Smooth muscle cell (in vitro differentiated cells): ENCODE results near the gene CHN2. TPM values are rescaled to one million over a fixed set of nuclear protein-coding genes. Genes with fewer than 3 reads are reported as not detected.

Experiments
- DNase-seq: peaks from one replicate; lab custom pipeline; 2025; ENCODE audit not compliant: unreplicated experiment; lab: John Stamatoyannopoulos, UW
- H2AFZ ChIP-seq: fragments of 200-600 bp; sonication (generic); 2 replicates; pipeline ENCODE4 v1.6.0; 2016; ENCODE audit warnings: antibody characterized with exemption, low read depth, mild to moderate bottlenecking
- H3F3A ChIP-seq: fragments of 200-600 bp; sonication (generic); 2 replicates; pipeline ENCODE4 v1.6.0; 2017; ENCODE audit warnings: antibody characterized with exemption, low read depth
- H3K27ac ChIP-seq: fragments of 200-600 bp; sonication (generic); 2 replicates; pipeline ENCODE4 v1.5.1; 2016; ENCODE audit warnings: low read depth, mild to moderate bottlenecking
- H3K27me3 ChIP-seq: fragments of 200-600 bp; sonication (generic); 2 replicates; pipeline ENCODE4 v1.6.1; 2016; ENCODE audit warnings: low read depth, mild to moderate bottlenecking
- H3K36me3 ChIP-seq: fragments of 200-600 bp; sonication (generic); 2 replicates; pipeline ENCODE4 v1.5.1; 2016; ENCODE audit warnings: low read depth
- H3K4me1 ChIP-seq: fragments of 200-600 bp; sonication (generic); 2 replicates; pipeline ENCODE4 v1.5.1; 2016; ENCODE audit warnings: low read depth
- H3K4me2 ChIP-seq: fragments of 200-600 bp; sonication (generic); 2 replicates; pipeline ENCODE4 v1.6.0; 2016; ENCODE audit warnings: mild to moderate bottlenecking
- H3K4me3 ChIP-seq: fragments of 200-600 bp; sonication (generic); 2 replicates; pipeline ENCODE4 v1.5.1; 2016; ENCODE audit warnings: mild to moderate bottlenecking
- H3K79me2 ChIP-seq: fragments of 200-600 bp; sonication (generic); 2 replicates; pipeline ENCODE4 v1.6.0; 2016; ENCODE audit warnings: low read depth, mild to moderate bottlenecking
- H3K9ac ChIP-seq: fragments of 200-600 bp; sonication (generic); 2 replicates; pipeline ENCODE4 v1.6.0; 2016; ENCODE audit warnings: low read depth
- H3K9me3 ChIP-seq: fragments of 200-600 bp; sonication (generic); replicated peaks from 2 replicates; pipeline ENCODE4 v1.5.1; 2016; ENCODE audit warnings: low read depth
- H4K20me1 ChIP-seq: fragments of 200-600 bp; sonication (generic); 2 replicates; pipeline ENCODE4 v1.6.0; 2016; ENCODE audit warnings: low read depth
- WGBS: methylation state at CpG from one replicate; pipeline ENCODE4 v1.1.7; 2016; ENCODE audit warnings: low lambda C conversion rate; 5-methylcytosine and 5-hydroxymethylcytosine counted together
- polyA plus RNA-seq: library from polyadenylated mRNA; unstranded; fragments of >200 nt; fragmentation: Nextera tagmentation; extraction: Ambion mirVana; gene quantifications from 2 replicates; pipeline ENCODE4 v1.2.1, GENCODE V29; 2016
- total RNA-seq: library from RNA; depleted of rRNA; stranded (reverse); fragments of >200 nt; gene quantifications from 2 replicates; pipeline ENCODE4 v1.2.3, GENCODE V29; 2014
- TF ChIP-seq, protein P1 (sequence below): fragments of 200-600 bp; sonication (generic); IDR thresholded peaks from 2 replicates; pipeline ENCODE4 v1.5.1; 2017; ENCODE audit warnings: borderline replicate concordance, mild to moderate bottlenecking, antibody characterized with exemption; ENCODE audit not compliant: insufficient read depth, poor library complexity, severe bottlenecking

CHN2 gene
- total and polyA plus RNA-seq, 2 experiments from 2014 or later: 7.4 to 20.7 TPM

- Histone ChIP-seq H3K27me3 (no peaks in the 10 kb centered on the region), H3K4me1 (peaks cover 44% of the 10 kb centered on the region), H3K79me2 (no peaks in the 10 kb centered on the region), H3K4me2 (peak overlapping the region; percentile 33), H3F3A (peaks cover 5% of the 10 kb centered on the region), H3K27ac (no peak overlapping the region), H3K9me3 (no peaks in the 10 kb centered on the region), H3K36me3 (no peaks in the 10 kb centered on the region), H3K9ac (no peak overlapping the region), H2AFZ (no peak overlapping the region), H3K4me3 (no peak overlapping the region), H4K20me1 (no peaks in the 10 kb centered on the region)
- TF ChIP-seq, protein P1, sequence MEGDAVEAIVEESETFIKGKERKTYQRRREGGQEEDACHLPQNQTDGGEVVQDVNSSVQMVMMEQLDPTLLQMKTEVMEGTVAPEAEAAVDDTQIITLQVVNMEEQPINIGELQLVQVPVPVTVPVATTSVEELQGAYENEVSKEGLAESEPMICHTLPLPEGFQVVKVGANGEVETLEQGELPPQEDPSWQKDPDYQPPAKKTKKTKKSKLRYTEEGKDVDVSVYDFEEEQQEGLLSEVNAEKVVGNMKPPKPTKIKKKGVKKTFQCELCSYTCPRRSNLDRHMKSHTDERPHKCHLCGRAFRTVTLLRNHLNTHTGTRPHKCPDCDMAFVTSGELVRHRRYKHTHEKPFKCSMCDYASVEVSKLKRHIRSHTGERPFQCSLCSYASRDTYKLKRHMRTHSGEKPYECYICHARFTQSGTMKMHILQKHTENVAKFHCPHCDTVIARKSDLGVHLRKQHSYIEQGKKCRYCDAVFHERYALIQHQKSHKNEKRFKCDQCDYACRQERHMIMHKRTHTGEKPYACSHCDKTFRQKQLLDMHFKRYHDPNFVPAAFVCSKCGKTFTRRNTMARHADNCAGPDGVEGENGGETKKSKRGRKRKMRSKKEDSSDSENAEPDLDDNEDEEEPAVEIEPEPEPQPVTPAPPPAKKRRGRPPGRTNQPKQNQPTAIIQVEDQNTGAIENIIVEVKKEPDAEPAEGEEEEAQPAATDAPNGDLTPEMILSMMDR: no peak
- WGBS: 92% methylated on average over 3 of the region's 3 CpGs
- DNase-seq: no peak
Measured at GRCh38 chr7:29484280-29484679, 289.7 kb downstream of the CHN2 start.

GRCh38 chr7:29485339-29486190, 291.0 kb downstream of the CHN2 start:
- H3K4me3 ChIP-seq: no peak overlapping the region
- no peak overlapping the region for H3K27ac ChIP-seq
- H3K27me3 ChIP-seq: no peaks in the 10 kb centered on the region
- no peak for DNase-seq
- H3K9ac ChIP-seq: no peak overlapping the region
- H4K20me1 ChIP-seq: no peaks in the 10 kb centered on the region
- H2AFZ ChIP-seq: peak overlapping the region; percentile 7
- H3K79me2 ChIP-seq: no peaks in the 10 kb centered on the region
- WGBS: 69% methylated on average over 11 of the region's 11 CpGs
- no peaks in the 10 kb centered on the region for H3K9me3 ChIP-seq
- peak overlapping the region; percentile 33 for H3K4me2 ChIP-seq
- TF ChIP-seq, protein P1: no peak
- peaks cover 5% of the 10 kb centered on the region for H3F3A ChIP-seq
- H3K36me3 ChIP-seq: no peaks in the 10 kb centered on the region
- peaks cover 35% of the 10 kb centered on the region for H3K4me1 ChIP-seq

GRCh38 chr7:29486191-29486700, 291.7 kb downstream of the CHN2 start:
- 92% methylated on average over 13 of the region's 13 CpGs for WGBS
- Histone ChIP-seq H3K27ac (no peak overlapping the region), H3K9me3 (no peaks in the 10 kb centered on the region), H3K79me2 (no peaks in the 10 kb centered on the region), H3K27me3 (no peaks in the 10 kb centered on the region), H3K4me3 (no peak overlapping the region), H3K9ac (no peak overlapping the region), H3F3A (peaks cover 5% of the 10 kb centered on the region), H3K4me2 (peak overlapping the region; percentile 4), H4K20me1 (no peaks in the 10 kb centered on the region), H3K4me1 (peaks cover 28% of the 10 kb centered on the region), H2AFZ (no peak overlapping the region), H3K36me3 (no peaks in the 10 kb centered on the region)
- TF ChIP-seq, protein P1: no peak
- DNase-seq: no peak
